Common myeloid progenitor, CD34-positive (primary cell): ENCODE results near the gene C1QTNF5.
A peak's percentile ranks its signal among the peaks of the same experiment; 100 is the strongest.

Experiments
- CTCF ChIA-PET: fragments of 350-600 bp; sonication (Branson Sonifier 250); formaldehyde crosslinking; loops from one replicate; lab custom pipeline; 2021; ENCODE audit warnings: antibody characterized with exemption; lab: Charles Lee
- POLR2A ChIA-PET: fragments of 350-600 bp; sonication (Branson Sonifier 250); formaldehyde crosslinking; loops from one replicate; lab custom pipeline; 2021; ENCODE audit warnings: antibody characterized with exemption; lab: Charles Lee
- DNase-seq, 3 donors: peaks; one replicate each; pipeline versions ENCODE4 v3.0.0 to v3.0.0-alpha.2; 2013
- H3K27ac ChIP-seq, 2 experiments: 1 replicate in 1 of 2; 2 replicates in 1 of 2; pipeline ENCODE4 v1.7.0; 2013; ENCODE audit warnings: inconsistent platforms in 2 of 2, low read length in 2 of 2, mild to moderate bottlenecking in 2 of 2, low read depth in 1 of 2, moderate library complexity in 1 of 2; ENCODE audit not compliant: severe bottlenecking in 2 of 2, insufficient read depth in 1 of 2, poor library complexity in 1 of 2
- H3K27me3 ChIP-seq, 5 experiments: replicated peaks in 2 of 5; 1 replicate in 3 of 5; 2 replicates in 2 of 5; pipeline versions ENCODE4 v1.6.1 to v1.7.0; 2013; ENCODE audit warnings: low read length in 4 of 5, mild to moderate bottlenecking in 2 of 5, moderate library complexity in 2 of 5, inconsistent platforms in 1 of 5; ENCODE audit not compliant: insufficient read depth in 5 of 5, control insufficient read depth in 4 of 5
- H3K36me3 ChIP-seq, 4 experiments: 1 replicate in 2 of 4; 2 replicates in 2 of 4; pipeline versions ENCODE4 v1.6.1 to v1.7.0; 2013; ENCODE audit warnings: low read length in 3 of 4, control low read depth in 1 of 4, mild to moderate bottlenecking in 1 of 4; ENCODE audit not compliant: control insufficient read depth in 4 of 4, insufficient read depth in 4 of 4
- H3K4me1 ChIP-seq, 4 experiments: 1 replicate in 3 of 4; 2 replicates in 1 of 4; pipeline versions ENCODE4 v1.6.1 to v1.7.1; 2013; ENCODE audit warnings: low read length in 3 of 4, mild to moderate bottlenecking in 3 of 4, control low read depth in 1 of 4, inconsistent platforms in 1 of 4, moderate library complexity in 1 of 4; ENCODE audit not compliant: control insufficient read depth in 4 of 4, insufficient read depth in 4 of 4; ENCODE audit errors: control extremely low read depth in 1 of 4
- H3K4me3 ChIP-seq, 7 experiments: 1 replicate in 4 of 7; 2 replicates in 3 of 7; pipeline versions ENCODE4 v1.5.1 to v1.7.0; 2013; ENCODE audit warnings: mild to moderate bottlenecking in 7 of 7, low read length in 6 of 7, moderate library complexity in 6 of 7, inconsistent platforms in 2 of 7, low read depth in 2 of 7, control low read depth in 1 of 7; ENCODE audit not compliant: insufficient read depth in 4 of 7, control insufficient read depth in 1 of 7; ENCODE audit errors: extremely low read depth in 1 of 7
- H3K9me3 ChIP-seq, 5 experiments: 1 replicate in 4 of 5; 2 replicates in 1 of 5; pipeline versions ENCODE4 v1.6.1 to v1.7.1; 2013; ENCODE audit warnings: low read length in 4 of 5, mild to moderate bottlenecking in 2 of 5, inconsistent platforms in 1 of 5, low read depth in 1 of 5, moderate library complexity in 1 of 5; ENCODE audit not compliant: control insufficient read depth in 4 of 5, insufficient read depth in 2 of 5; ENCODE audit errors: control extremely low read depth in 1 of 5
- WGBS: methylation state at CpG from one replicate; pipeline ENCODE4 v1.1.5; 2013; ENCODE audit not compliant: insufficient coverage; 5-methylcytosine and 5-hydroxymethylcytosine counted together

C1QTNF5 gene

DNA sequence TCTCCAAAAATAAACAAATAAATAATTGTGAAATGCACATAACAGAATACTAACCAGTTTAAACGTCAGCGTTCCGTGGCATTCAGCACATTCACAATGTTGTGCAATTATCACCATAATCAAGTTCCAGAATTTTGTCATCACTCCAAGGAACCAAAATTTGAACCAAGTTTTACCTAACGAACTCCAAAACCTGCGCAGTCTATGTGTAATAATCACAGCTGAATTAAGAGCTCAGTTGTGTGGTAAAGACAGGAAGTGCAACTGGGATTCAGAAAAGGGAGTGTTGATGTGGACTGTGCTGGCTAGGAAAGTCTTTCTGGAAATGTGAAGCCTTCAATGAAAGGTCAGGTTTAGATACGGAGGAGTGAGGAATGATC lies 18.3 kb downstream of the C1QTNF5 start:
- Histone ChIP-seq H3K9me3 (no peaks in the 10 kb centered on the region), H3K4me3 (no peak overlapping the region), H3K27me3 (peaks cover 0 to 33% (median 20%) of the 10 kb centered on the region in 5 experiments), H3K4me1 (peaks cover 0 to 22% (median 18%) of the 10 kb centered on the region in 4 experiments), H3K27ac (no peak overlapping the region), H3K36me3 (no peaks in the 10 kb centered on the region)
- CTCF ChIA-PET = interaction anchor here (0.6 to 4.6 kb wide), 14 partner anchors 11 to 170 kb away, joined by 3 to 90 read pairs (median 6); partner anchors contain the start of genes C1QTNF5, CBL, MFRP and RNF26
- 73% methylated on average over 5 of the region's 6 CpGs for WGBS
- POLR2A ChIA-PET = no interaction called here
- no peak for DNase-seq

DNA sequence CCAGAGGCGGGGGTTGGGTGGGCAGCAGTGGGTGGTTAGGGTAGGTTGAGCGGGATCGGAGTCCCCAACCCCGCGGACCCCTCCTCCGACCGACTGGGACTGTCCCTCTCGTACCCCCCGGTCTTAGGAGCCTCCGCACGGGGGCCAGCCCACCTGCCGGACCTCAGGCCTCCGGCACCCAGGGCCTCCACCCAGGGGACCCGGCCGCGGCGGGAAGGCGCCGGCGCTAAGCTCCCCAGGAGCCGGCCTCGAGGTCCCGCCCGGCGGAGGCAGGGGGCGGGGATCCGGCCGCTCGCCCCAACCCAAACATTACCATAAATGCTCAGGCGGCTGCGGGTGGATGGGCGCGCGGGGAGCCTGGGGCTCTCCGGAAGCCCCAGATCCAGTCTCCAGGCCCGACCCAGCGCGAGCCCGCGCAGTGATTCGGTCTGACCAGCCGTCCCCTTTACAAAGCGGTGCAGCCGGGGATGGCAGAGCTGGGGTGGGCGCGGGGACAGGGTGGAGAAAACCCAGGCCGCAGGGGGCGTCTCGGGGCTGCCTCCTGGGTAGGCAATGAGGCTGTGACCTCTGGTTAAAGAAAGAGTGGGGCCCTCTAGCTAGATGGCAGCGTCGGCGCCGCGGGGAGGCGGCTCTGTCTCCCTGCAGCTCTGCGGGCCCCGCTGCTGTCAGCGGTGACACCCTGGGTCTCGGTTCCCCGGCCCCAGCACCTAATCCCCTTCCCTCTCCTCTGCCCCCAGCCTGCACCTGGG lies 19.7 kb downstream of the C1QTNF5 start:
- Histone ChIP-seq H3K36me3 (no peaks in the 10 kb centered on the region), H3K27ac (peak overlapping the region in 1 of 2 experiments; percentile 54), H3K4me3 (peak overlapping the region; percentile 40 to 82 (median 65)), H3K27me3 (peaks cover 0 to 46% (median 23%) of the 10 kb centered on the region in 5 experiments), H3K4me1 (peaks cover 0 to 36% (median 31%) of the 10 kb centered on the region in 4 experiments), H3K9me3 (no peaks in the 10 kb centered on the region)
- CTCF ChIA-PET = interaction anchor here (0.7 to 4.6 kb wide), 12 partner anchors 10 to 222 kb away, joined by 3 to 90 read pairs (median 4); partner anchors contain the start of genes C1QTNF5 and RNF26
- 3% methylated on average over 24 of the region's 60 CpGs for WGBS
- POLR2A ChIA-PET = no interaction called here
- peak in 2 of 3 donors; percentile 45 to 62 for DNase-seq

DNA sequence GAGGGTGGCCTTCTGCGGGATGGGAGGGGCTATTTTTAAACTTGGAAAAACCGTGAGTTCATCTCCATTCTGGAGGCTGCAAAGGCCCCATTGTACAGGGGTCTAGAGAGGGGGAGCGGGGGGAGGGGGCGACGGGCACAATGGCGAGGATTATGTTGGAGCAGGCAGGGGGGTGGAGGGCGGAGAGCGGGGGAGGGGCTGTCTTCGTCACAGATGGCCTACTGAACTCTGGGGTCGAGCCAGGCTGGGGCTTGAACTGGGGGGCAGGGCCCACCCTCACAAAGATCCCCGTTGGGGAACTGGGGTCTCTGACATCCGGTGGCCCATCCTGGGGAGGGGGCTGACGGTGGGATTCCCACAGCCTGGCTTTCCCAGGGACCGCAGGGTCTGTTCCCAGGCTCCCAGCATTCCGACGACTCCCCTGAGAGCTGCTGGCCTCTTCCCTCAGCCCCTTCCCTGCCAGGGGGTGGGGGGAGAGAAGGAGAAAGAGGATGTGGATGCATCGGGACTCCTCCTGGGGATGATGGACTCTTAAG lies 20.4 kb downstream of the C1QTNF5 start:
- Histone ChIP-seq H3K4me1 (peaks cover 0 to 42% (median 37%) of the 10 kb centered on the region in 4 experiments), H3K36me3 (no peaks in the 10 kb centered on the region), H3K27me3 (peaks cover 0 to 52% (median 29%) of the 10 kb centered on the region in 5 experiments), H3K27ac (peak overlapping the region in 1 of 2 experiments; percentile 54), H3K4me3 (peak overlapping the region in 5 of 7 experiments; percentile 58 to 82 (median 70)), H3K9me3 (no peaks in the 10 kb centered on the region)
- no peak for DNase-seq
- CTCF ChIA-PET = interaction anchor here (1.0 to 4.6 kb wide), 7 partner anchors 11 to 221 kb away, joined by 3 to 90 read pairs (median 6); partner anchors contain the start of genes C1QTNF5 and RNF26
- POLR2A ChIA-PET = no interaction called here
- 58% methylated on average over 11 of the region's 17 CpGs for WGBS

DNA sequence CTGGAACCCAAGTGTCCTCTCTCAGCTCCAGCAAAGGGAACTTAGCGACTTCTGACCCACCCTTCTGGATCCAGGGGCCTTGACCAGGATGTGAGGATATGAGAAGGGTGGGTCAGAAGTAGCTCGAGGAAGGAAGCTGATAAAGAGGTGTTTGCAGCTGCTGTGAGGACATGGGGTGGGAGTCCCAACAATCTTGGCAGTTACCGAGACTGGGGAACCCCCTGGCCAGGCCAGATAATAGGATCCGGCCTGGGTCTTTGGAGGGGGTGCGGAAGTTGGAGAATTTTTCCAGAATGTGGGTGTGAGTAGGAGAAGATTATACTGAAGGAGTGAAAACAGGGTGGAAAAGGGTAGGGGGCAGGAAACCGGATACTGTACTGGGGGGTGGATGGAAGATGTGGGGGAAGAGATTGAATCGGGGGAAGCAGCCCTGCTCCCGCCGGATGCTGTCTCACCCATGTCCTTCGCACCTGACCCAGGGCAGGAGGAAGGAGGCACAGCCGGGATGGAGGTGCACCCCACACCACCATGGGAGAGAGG lies 20.9 kb downstream of the C1QTNF5 start:
- ChIA-PET POLR2A (interaction anchor here (2.0 kb wide), 1 partner anchor 12 kb away, joined by 6 read pairs; no protein-coding TSS in a partner anchor), CTCF (interaction anchor here (1.0 to 1.9 kb wide), 3 partner anchors 12 to 36 kb away, joined by 3 to 7 read pairs (median 4); no protein-coding TSS in a partner anchor)
- H3K4me3 ChIP-seq = no peak overlapping the region
- H3K36me3 ChIP-seq = no peaks in the 10 kb centered on the region
- peak overlapping the region in 1 of 2 experiments; percentile 63 for H3K27ac ChIP-seq
- no peaks in the 10 kb centered on the region for H3K9me3 ChIP-seq
- whole genome bisulfite sequencing = 66% methylated on average over 10 of the region's 11 CpGs
- peaks cover 0 to 47% (median 42%) of the 10 kb centered on the region in 4 experiments for H3K4me1 ChIP-seq
- DNase-seq = peak in 1 of 3 donors; percentile 19
- H3K27me3 ChIP-seq = peaks cover 0 to 58% (median 33%) of the 10 kb centered on the region in 5 experiments

DNA sequence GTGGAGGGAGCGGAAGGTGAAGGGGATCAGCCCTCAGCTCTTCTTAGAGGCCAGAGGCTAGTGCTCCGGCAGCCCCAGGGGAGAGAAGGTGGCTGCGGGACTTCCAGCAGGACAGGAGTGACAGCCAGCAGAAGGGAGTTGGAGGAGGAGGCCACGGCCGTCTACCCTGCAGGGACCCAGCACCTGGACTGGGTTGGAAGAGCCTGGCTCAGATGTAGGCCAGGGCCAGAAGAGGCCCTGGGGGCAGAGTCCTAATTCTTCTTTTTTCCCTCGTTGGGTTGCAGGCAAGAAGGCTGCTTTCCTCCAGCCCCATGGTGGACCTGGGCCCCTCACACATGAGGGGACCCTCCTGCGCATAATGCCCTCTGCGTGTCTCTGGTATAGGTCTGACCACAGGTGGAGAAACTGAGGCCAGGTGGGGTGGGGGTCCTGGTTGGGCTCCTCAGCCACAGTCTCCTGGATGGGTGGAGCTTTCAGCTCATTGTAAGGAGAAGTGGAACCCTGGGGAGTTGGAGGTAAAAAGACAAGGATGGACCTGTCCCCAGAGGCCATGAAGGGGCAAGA lies 21.5 kb downstream of the C1QTNF5 start:
- no peaks in the 10 kb centered on the region for H3K36me3 ChIP-seq
- H3K27ac ChIP-seq = peak overlapping the region in 1 of 2 experiments; percentile 63
- 96% methylated on average over 6 of the region's 8 CpGs for WGBS
- no peak overlapping the region for H3K4me3 ChIP-seq
- CTCF ChIA-PET = interaction anchor here (1.0 to 4.1 kb wide), 4 partner anchors 12 to 37 kb away, joined by 3 to 20 read pairs (median 6); no protein-coding TSS in a partner anchor
- POLR2A ChIA-PET = interaction anchor here (2.0 kb wide), 1 partner anchor 11 kb away, joined by 6 read pairs; no protein-coding TSS in a partner anchor
- peaks cover 0 to 48% (median 42%) of the 10 kb centered on the region in 4 experiments for H3K4me1 ChIP-seq
- no peaks in the 10 kb centered on the region for H3K9me3 ChIP-seq
- peaks cover 0 to 63% (median 38%) of the 10 kb centered on the region in 5 experiments for H3K27me3 ChIP-seq
- no peak for DNase-seq

DNA sequence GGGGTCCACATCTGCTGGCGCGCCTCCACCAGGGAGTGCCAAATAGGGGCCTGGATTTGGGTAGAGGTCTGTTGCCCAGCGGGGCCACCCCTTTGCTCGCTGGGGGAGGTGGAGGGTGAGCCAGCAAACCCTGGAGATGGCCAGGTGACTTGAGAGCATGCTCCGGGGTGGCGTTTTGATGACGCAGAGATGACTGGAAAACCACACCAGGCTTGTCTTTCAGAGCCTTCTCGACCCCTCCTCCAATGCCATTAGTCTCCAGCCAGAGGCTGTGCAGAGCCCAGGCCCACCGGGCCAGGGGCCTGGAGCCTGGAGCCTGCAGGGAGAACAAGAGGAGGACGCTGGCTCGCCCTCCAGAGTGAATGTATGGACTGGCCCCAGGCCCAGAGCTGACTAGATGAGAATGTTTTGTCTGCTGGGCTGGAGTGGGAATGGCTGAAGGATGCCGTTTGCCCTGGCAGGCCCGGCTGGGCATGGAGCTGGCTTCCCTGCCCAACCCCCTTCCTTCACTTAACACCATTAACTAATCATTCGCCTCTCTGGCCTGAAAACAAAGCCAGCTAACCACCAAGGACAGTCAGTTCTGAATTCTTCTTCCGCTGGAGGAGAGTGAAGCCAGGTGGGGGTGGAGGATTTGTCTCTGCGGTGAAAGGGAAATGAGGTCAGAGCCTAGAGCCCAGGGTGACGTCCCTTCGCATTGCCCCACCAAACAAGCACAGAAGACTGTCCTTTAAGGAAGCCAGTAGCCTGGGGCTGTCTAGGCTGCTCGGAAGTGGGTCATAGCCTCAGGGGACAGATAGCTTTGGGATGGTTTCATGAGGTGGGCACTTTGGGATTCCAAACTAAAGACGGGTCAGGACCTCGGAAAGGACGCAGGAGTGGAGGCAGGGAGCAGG lies 22.2 kb downstream of the C1QTNF5 start:
- no peak overlapping the region for H3K4me3 ChIP-seq
- 87% methylated on average over 16 of the region's 22 CpGs for WGBS
- H3K27me3 ChIP-seq = peaks cover 0 to 66% (median 39%) of the 10 kb centered on the region in 5 experiments
- no peaks in the 10 kb centered on the region for H3K36me3 ChIP-seq
- ChIA-PET POLR2A (interaction anchor here (2.0 kb wide), 1 partner anchor 10 kb away, joined by 6 read pairs; no protein-coding TSS in a partner anchor), CTCF (interaction anchor here (1.6 to 4.1 kb wide), 3 partner anchors 11 to 38 kb away, joined by 4 to 20 read pairs (median 7); no protein-coding TSS in a partner anchor)
- peak in 1 of 3 donors; percentile 34 for DNase-seq
- H3K27ac ChIP-seq = peak overlapping the region in 1 of 2 experiments; percentile 63
- peaks cover 0 to 48% (median 42%) of the 10 kb centered on the region in 4 experiments for H3K4me1 ChIP-seq
- H3K9me3 ChIP-seq = no peaks in the 10 kb centered on the region
